ENCODE measurements around the gene CRB1. TPM values are rescaled to one million over a fixed set of nuclear protein-coding genes. Genes with fewer than 3 reads are reported as not detected.

The CRB1 gene
- total and polyA plus RNA-seq, 9 of the 15 experiments (the other 6 are each of a cell fraction or from before 2014, with no cell fraction given), result 0.04 to 0.10 TPM; not detected in 7

- CTCF ChIA-PET (ENCODE audit: low intra/inter-chr PET ratio), result no interaction called here
- H3K36me3 ChIP-seq (ENCODE audit: control insufficient read depth, insufficient read depth, low read length), result no peaks in the 10 kb centered on the region
- no peak overlapping the region for H3K4me2 ChIP-seq (ENCODE audit: insufficient read depth, low read length)
- intact Hi-C loops (cut with micrococcal nuclease) (no loop called here), in situ Hi-C loops (cut with MboI) (loop anchor here (25.0 kb wide), 1 partner anchor 630 kb away; no protein-coding TSS in a partner anchor)
- no peak overlapping the region for H3K9ac ChIP-seq (ENCODE audit: insufficient read depth in 1 of 2, low read depth in 2 of 2, low read length in 2 of 2)
- H3K4me3 ChIP-seq, result no peak overlapping the region
- no peaks in the 10 kb centered on the region for H3K9me1 ChIP-seq (ENCODE audit: control insufficient read depth, insufficient read depth, low read length)
- POLR2A ChIA-PET, result no interaction called here
- no peaks in the 10 kb centered on the region for H3K27me3 ChIP-seq (ENCODE audit: control insufficient read depth in 2 of 2, insufficient read depth in 2 of 2, low read length in 2 of 2)
- ATAC-seq (no peak), FAIRE-seq (no peak), DNase-seq (ENCODE audit: extremely low read depth in 1 of 4, low spot score in 3 of 4) (no peak)
- TF ChIP-seq PHF8 (IDR thresholded peaks at IDR 0.05; ENCODE audit: borderline replicate concordance, low read length) (no peak), POLR2A (conservative IDR thresholded peaks at IDR 0.05) (no peak), KLF6 (CRISPR knock-in tag; IDR thresholded peaks at IDR 0.05; ENCODE audit: borderline replicate concordance) (no peak), NBN (IDR thresholded peaks at IDR 0.05; ENCODE audit: low read depth) (no peak)
- no peak overlapping the region for H3K27ac ChIP-seq (ENCODE audit: extremely low read depth, low read depth, low read length)
- H2AFZ ChIP-seq (ENCODE audit: low read depth, low read length), result no peak overlapping the region
- no peaks in the 10 kb centered on the region for H3K4me1 ChIP-seq (replicated peaks in 1 of 2; ENCODE audit: control insufficient read depth in 2 of 2, insufficient read depth in 2 of 2, low read length in 2 of 2)
- no TSS peak for BruUV-seq (replicated peaks)
- no peaks in the 10 kb centered on the region for H3K79me2 ChIP-seq (ENCODE audit: control insufficient read depth, insufficient read depth, low read length)
- H3K9me3 ChIP-seq (replicated peaks; ENCODE audit: control insufficient read depth, insufficient read depth, low read depth, low read length), result no peaks in the 10 kb centered on the region
- WGBS (ENCODE audit: insufficient coverage, low coverage, missing lambda C conversion rate), result 4% methylated on average over 2 of the region's 2 CpGs
- H4K20me1 ChIP-seq (replicated peaks; ENCODE audit: control insufficient read depth, insufficient read depth, low read length), result no peaks in the 10 kb centered on the region
These were observed 98.9 kb downstream of the CRB1 start for GRCh38 chr1:197366996-197367395.

GRCh38 chr1:197367627-197368026, 99.6 kb downstream of the CRB1 start:
- ChIA-PET POLR2A (no interaction called here), CTCF (ENCODE audit: low intra/inter-chr PET ratio) (no interaction called here)
- no peak for ATAC-seq
- no peaks in the 10 kb centered on the region for H3K9me1 ChIP-seq (ENCODE audit: control insufficient read depth, insufficient read depth, low read length)
- H4K20me1 ChIP-seq (replicated peaks; ENCODE audit: control insufficient read depth, insufficient read depth, low read length), result no peaks in the 10 kb centered on the region
- WGBS (ENCODE audit: insufficient coverage, low coverage, missing lambda C conversion rate), result under 1% methylated on average over 7 of the region's 7 CpGs
- H3K27me3 ChIP-seq (ENCODE audit: control insufficient read depth in 2 of 2, insufficient read depth in 2 of 2, low read length in 2 of 2), result no peaks in the 10 kb centered on the region
- H3K9me3 ChIP-seq (replicated peaks; ENCODE audit: control insufficient read depth, insufficient read depth, low read depth, low read length), result no peaks in the 10 kb centered on the region
- no peaks in the 10 kb centered on the region for H3K4me1 ChIP-seq (replicated peaks in 1 of 2; ENCODE audit: control insufficient read depth in 2 of 2, insufficient read depth in 2 of 2, low read length in 2 of 2)
- no peaks in the 10 kb centered on the region for H3K79me2 ChIP-seq (ENCODE audit: control insufficient read depth, insufficient read depth, low read length)
- H3K4me2 ChIP-seq (ENCODE audit: insufficient read depth, low read length), result no peak overlapping the region
- no peak for DNase-seq (ENCODE audit: extremely low read depth in 1 of 4, low spot score in 3 of 4)
- H3K4me3 ChIP-seq, result no peak overlapping the region
- FAIRE-seq, result no peak
- H2AFZ ChIP-seq (ENCODE audit: low read depth, low read length), result no peak overlapping the region
- intact Hi-C loops (cut with micrococcal nuclease), result no loop called here
- no TSS peak for BruUV-seq (replicated peaks)
- H3K27ac ChIP-seq (ENCODE audit: extremely low read depth, low read depth, low read length), result no peak overlapping the region
- H3K9ac ChIP-seq (ENCODE audit: insufficient read depth in 1 of 2, low read depth in 2 of 2, low read length in 2 of 2), result no peak overlapping the region
- no peaks in the 10 kb centered on the region for H3K36me3 ChIP-seq (ENCODE audit: control insufficient read depth, insufficient read depth, low read length)
- in situ Hi-C loops (cut with MboI), result loop anchor here (25.0 kb wide), 1 partner anchor 630 kb away; no protein-coding TSS in a partner anchor
- TF ChIP-seq, protein P1, sequence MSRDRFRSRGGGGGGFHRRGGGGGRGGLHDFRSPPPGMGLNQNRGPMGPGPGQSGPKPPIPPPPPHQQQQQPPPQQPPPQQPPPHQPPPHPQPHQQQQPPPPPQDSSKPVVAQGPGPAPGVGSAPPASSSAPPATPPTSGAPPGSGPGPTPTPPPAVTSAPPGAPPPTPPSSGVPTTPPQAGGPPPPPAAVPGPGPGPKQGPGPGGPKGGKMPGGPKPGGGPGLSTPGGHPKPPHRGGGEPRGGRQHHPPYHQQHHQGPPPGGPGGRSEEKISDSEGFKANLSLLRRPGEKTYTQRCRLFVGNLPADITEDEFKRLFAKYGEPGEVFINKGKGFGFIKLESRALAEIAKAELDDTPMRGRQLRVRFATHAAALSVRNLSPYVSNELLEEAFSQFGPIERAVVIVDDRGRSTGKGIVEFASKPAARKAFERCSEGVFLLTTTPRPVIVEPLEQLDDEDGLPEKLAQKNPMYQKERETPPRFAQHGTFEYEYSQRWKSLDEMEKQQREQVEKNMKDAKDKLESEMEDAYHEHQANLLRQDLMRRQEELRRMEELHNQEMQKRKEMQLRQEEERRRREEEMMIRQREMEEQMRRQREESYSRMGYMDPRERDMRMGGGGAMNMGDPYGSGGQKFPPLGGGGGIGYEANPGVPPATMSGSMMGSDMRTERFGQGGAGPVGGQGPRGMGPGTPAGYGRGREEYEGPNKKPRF (IDR thresholded peaks at IDR 0.05; ENCODE audit: low read depth, low read length), result no peak
- TF ChIP-seq RCOR1 (IDR thresholded peaks at IDR 0.05; ENCODE audit: borderline replicate concordance in 1 of 2, low read depth in 2 of 2, low read length in 2 of 2) (no peak), ZNF140 (CRISPR knock-in tag; IDR thresholded peaks at IDR 0.05) (no peak), GABPB1 (CRISPR knock-in tag; IDR thresholded peaks at IDR 0.05) (no peak), ZMIZ1 (IDR thresholded peaks at IDR 0.05; ENCODE audit: low read depth in 2 of 2, low read length in 2 of 2) (no peak), ZNF175 (CRISPR knock-in tag; IDR thresholded peaks at IDR 0.05; ENCODE audit: low read depth) (no peak), ZNF24 (IDR thresholded peaks at IDR 0.05) (no peak), JUNB (CRISPR knock-in tag; conservative IDR thresholded peaks at IDR 0.05) (no peak)
